Stimulated activated CD8-positive, alpha-beta memory T cell treated with anti-CD3 and anti-CD28 coated beads, Interleukin-12 subunit alpha, Interleukin-12 subunit beta, amount 100 ng/mL, for 24 hours (primary cell): ENCODE data around the gene DIAPH1.

Experiments used
- DNase-seq: peaks from one replicate; pipeline ENCODE4 v3.0.0-alpha.2; 2020; ENCODE audit errors: extremely low read depth

Gene DIAPH1

GRCh38 chr5:141484310-141484640 lies 134.5 kb downstream of the DIAPH1 start:
- no peak for DNase-seq

GRCh38 chr5:141483902-141484301 lies 134.9 kb downstream of the DIAPH1 start:
- DNase-seq: no peak

GRCh38 chr5:141479776-141480175 lies 139.0 kb downstream of the DIAPH1 start:
- no peak for DNase-seq

- no peak for DNase-seq
These were observed 140.4 kb downstream of the DIAPH1 start for GRCh38 chr5:141478321-141478945.

- DNase-seq: no peak
These were observed 141.0 kb downstream of the DIAPH1 start for GRCh38 chr5:141477815-141478214.

GRCh38 chr5:141477044-141477575 lies 141.7 kb downstream of the DIAPH1 start:
- DNase-seq: no peak

- DNase-seq: no peak
These were observed 142.5 kb downstream of the DIAPH1 start for GRCh38 chr5:141476132-141476911.

- DNase-seq: no peak
These were observed 143.1 kb downstream of the DIAPH1 start, which contains the start of gene PCDHGC3 for GRCh38 chr5:141475625-141476131. Gene PCDHGC3 (plus strand): TSS chr5:141475966. CDS start chr5:141476117, 151 bp downstream.

- no peak for DNase-seq
These were observed 153.4 kb downstream of the DIAPH1 start for GRCh38 chr5:141465351-141465750.
